HG03045 (cell line): ENCODE measurements around the gene AGBL4.
"Not testable (repeated sequence)": the region's sequence is repeated elsewhere in the genome, so short reads cannot be mapped to it uniquely, and the experiment has no call there.

ENCODE experiments used
- ATAC-seq: cut with Tn5 transposase; IDR thresholded peaks from one replicate; pipeline ENCODE4 v1.9.1; 2021; ENCODE audit warnings: mild to moderate bottlenecking, moderate library complexity; ENCODE audit not compliant: unreplicated experiment

The AGBL4 gene

GRCh38 chr1:49051647-49052046 is 972.1 kb downstream of the AGBL4 start:
- no peak for ATAC-seq

GRCh38 chr1:49050041-49050440 is 973.7 kb downstream of the AGBL4 start:
- no peak for ATAC-seq

GRCh38 chr1:49048188-49048587 is 975.6 kb downstream of the AGBL4 start:
- ATAC-seq = no peak

- ATAC-seq = no peak
These were observed 977.4 kb downstream of the AGBL4 start for GRCh38 chr1:49046305-49046704.

- no peak for ATAC-seq
These were observed 978.4 kb downstream of the AGBL4 start for GRCh38 chr1:49045371-49045770.

GRCh38 chr1:49036700-49037099 is 987.1 kb downstream of the AGBL4 start:
- ATAC-seq = no peak

GRCh38 chr1:49028396-49028795 is 995.4 kb downstream of the AGBL4 start:
- no peak for ATAC-seq

GRCh38 chr1:49026230-49026811 is 997.4 kb downstream of the AGBL4 start:
- ATAC-seq = no peak

GRCh38 chr1:49016030-49016977 is 1007.5 kb downstream of the AGBL4 start:
- ATAC-seq = no peak

GRCh38 chr1:49013079-49013478 is 1010.7 kb downstream of the AGBL4 start:
- ATAC-seq = no peak

GRCh38 chr1:49002981-49003380 is 1020.8 kb downstream of the AGBL4 start:
- ATAC-seq = not testable (repeated sequence)

GRCh38 chr1:48999321-48999720 is 1024.4 kb downstream of the AGBL4 start:
- ATAC-seq = no peak

GRCh38 chr1:48996311-48996710 is 1027.4 kb downstream of the AGBL4 start:
- no peak for ATAC-seq

GRCh38 chr1:48988633-48989197 is 1035.0 kb downstream of the AGBL4 start:
- no peak for ATAC-seq

- no peak for ATAC-seq
These were observed 1043.8 kb downstream of the AGBL4 start for GRCh38 chr1:48979940-48980339.

- ATAC-seq = no peak
These were observed 1045.3 kb downstream of the AGBL4 start for GRCh38 chr1:48978413-48978812.

- ATAC-seq = no peak
These were observed 1046.5 kb downstream of the AGBL4 start for GRCh38 chr1:48977273-48977672.

GRCh38 chr1:48969971-48970370 is 1053.8 kb downstream of the AGBL4 start:
- no peak for ATAC-seq

GRCh38 chr1:48967318-48967717 is 1056.4 kb downstream of the AGBL4 start:
- no peak for ATAC-seq

- no peak for ATAC-seq
These were observed 1057.2 kb downstream of the AGBL4 start for GRCh38 chr1:48966583-48966982.

- ATAC-seq = no peak
These were observed 1063.4 kb downstream of the AGBL4 start for GRCh38 chr1:48960320-48960719.

- no peak for ATAC-seq
These were observed 1068.0 kb downstream of the AGBL4 start for GRCh38 chr1:48955774-48956173.
